K562 (cell line): ENCODE data around the gene VAT1L. TPM values are rescaled to one million over a fixed set of nuclear protein-coding genes. Genes with fewer than 3 reads are reported as not detected.
A peak's percentile ranks its signal among the peaks of the same experiment; 100 is the strongest.

Experiments
- ATAC-seq: fragments of 200-7000 bp; cut with Tn5 transposase; 3 replicates; pipeline ENCODE4 v1.9.1; 2020; ENCODE audit warnings: moderate library complexity
- BruUV-seq: library from RNA; stranded (reverse); fragments of 400-500 nt; replicated peaks from 2 replicates; lab custom pipeline; 2021; lab: Mats Ljungman, UMichigan
- CTCF ChIA-PET: fragments of 300-600 bp; formaldehyde crosslinking; extraction: SDS; loops from one replicate; lab custom pipeline; 2021; ENCODE audit warnings: low intra/inter-chr PET ratio; lab: Yijun Ruan, JAX
- POLR2A ChIA-PET: fragments of 300-600, 350-650 bp; sonication (Branson Sonifier 250); formaldehyde crosslinking; extraction: SDS; loops from one replicate; lab custom pipeline; 2021; ENCODE audit warnings: antibody characterized with exemption, inconsistent platforms; lab: Yijun Ruan, JAX
- DNase-seq, 4 experiments: peaks; one replicate each; pipeline versions ENCODE4 v3.0.0 to v3.0.0-alpha.2; 2011 to 2018; ENCODE audit warnings: low spot score in 3 of 4, mixed read lengths in 3 of 4; ENCODE audit errors: extremely low read depth in 1 of 4
- FAIRE-seq: peaks from 2 replicates; lab custom pipeline; 2011; peaks lifted over from hg19 to GRCh38; lab: Jason Lieb, UNC
- H2AFZ ChIP-seq: 2 replicates; pipeline ENCODE4 v1.6.0; 2011; ENCODE audit warnings: low read depth, low read length, control low read depth, inconsistent platforms
- H3K27ac ChIP-seq: fragments of 200-600 bp; 3 replicates; pipeline ENCODE4 v1.8.0; 2011; ENCODE audit warnings: low read depth, mild to moderate bottlenecking, control low read depth, inconsistent platforms, low read length, moderate library complexity, mixed read lengths; ENCODE audit errors: extremely low read depth
- H3K27me3 ChIP-seq, 2 experiments: fragments of 300-600 bp in 1 of 2; 2 replicates in 1 of 2; 3 replicates in 1 of 2; pipeline versions ENCODE4 v1.6.0 to v1.8.0; 2011; ENCODE audit warnings: inconsistent platforms in 2 of 2, low read length in 2 of 2, mild to moderate bottlenecking in 1 of 2, mixed read lengths in 1 of 2, moderate library complexity in 1 of 2; ENCODE audit not compliant: control insufficient read depth in 2 of 2, insufficient read depth in 2 of 2
- H3K36me3 ChIP-seq: fragments of 300-600 bp; 3 replicates; pipeline ENCODE4 v1.8.0; 2011; ENCODE audit warnings: mild to moderate bottlenecking, low read length, inconsistent platforms; ENCODE audit not compliant: control insufficient read depth, insufficient read depth
- H3K4me1 ChIP-seq, 2 experiments: fragments of 200-600 bp in 1 of 2; replicated peaks in 1 of 2; 2 replicates in 1 of 2; 3 replicates in 1 of 2; pipeline versions ENCODE4 v1.5.1 to v1.8.0; 2011; ENCODE audit warnings: inconsistent platforms in 2 of 2, low read length in 2 of 2, mild to moderate bottlenecking in 1 of 2, mixed read lengths in 1 of 2, moderate library complexity in 1 of 2; ENCODE audit not compliant: control insufficient read depth in 2 of 2, insufficient read depth in 2 of 2
- H3K4me2 ChIP-seq: 2 replicates; pipeline ENCODE4 v1.6.1; 2011; ENCODE audit warnings: low read length, control low read depth, inconsistent platforms, mixed read lengths; ENCODE audit not compliant: insufficient read depth
- H3K4me3 ChIP-seq: fragments of 200-600 bp; sonication (generic), shearing (Covaris generic); 2 replicates; pipeline ENCODE4 v1.5.1; 2016; ENCODE audit warnings: control low read depth, inconsistent platforms
- H3K79me2 ChIP-seq: fragments of 200-600 bp; 3 replicates; pipeline ENCODE4 v1.8.0; 2011; ENCODE audit warnings: low read length, inconsistent platforms; ENCODE audit not compliant: control insufficient read depth, insufficient read depth
- H3K9ac ChIP-seq, 2 experiments: 2 replicates each; pipeline versions ENCODE4 v1.6.0 to v1.6.1; 2011; ENCODE audit warnings: low read depth in 2 of 2, low read length in 2 of 2, control low read depth in 1 of 2, inconsistent platforms in 1 of 2, mild to moderate bottlenecking in 1 of 2, mixed read lengths in 1 of 2; ENCODE audit not compliant: insufficient read depth in 1 of 2
- H3K9me1 ChIP-seq: one replicate; pipeline ENCODE4 v1.6.0; 2011; ENCODE audit warnings: inconsistent platforms, mild to moderate bottlenecking, low read length, moderate library complexity; ENCODE audit not compliant: control insufficient read depth, insufficient read depth
- H3K9me3 ChIP-seq: replicated peaks from 2 replicates; pipeline ENCODE4 v1.5.1; 2011; ENCODE audit warnings: low read depth, low read length, inconsistent platforms; ENCODE audit not compliant: control insufficient read depth, insufficient read depth
- H4K20me1 ChIP-seq: replicated peaks from 2 replicates; pipeline ENCODE4 v1.6.1; 2011; ENCODE audit warnings: low read length, inconsistent platforms, mixed read lengths; ENCODE audit not compliant: control insufficient read depth, insufficient read depth
- CREB5 ChIP-seq: fragments of 250-450 bp; sonication (Bioruptor Pico); IDR thresholded peaks from 2 replicates; pipeline ENCODE4 v1.5.0; 2020; ENCODE audit warnings: mild to moderate bottlenecking
- HNRNPUL1 ChIP-seq: fragments of 200-400 bp; formaldehyde crosslinking; IDR thresholded peaks from 2 replicates; pipeline ENCODE4 v1.6.1; 2017; ENCODE audit warnings: low read length
- MAFG ChIP-seq: fragments of 450-650 bp; conservative IDR thresholded peaks from 2 replicates; pipeline ENCODE4 v1.6.1; 2016; ENCODE audit warnings: missing genetic modification characterization, missing compliant biosample characterization
- MCM7 ChIP-seq, 2 experiments: fragments of 450-650 bp; IDR thresholded peaks; 2 replicates each; pipeline ENCODE4 v1.6.1; 2016 to 2018
- WGBS: fragments of 100-300 bp; shearing (Covaris generic); methylation state at CpG from one replicate; pipeline ENCODE4 v1.1.6; 2016; ENCODE audit warnings: low coverage, mixed read lengths; ENCODE audit not compliant: insufficient coverage; ENCODE audit errors: missing lambda C conversion rate; 5-methylcytosine and 5-hydroxymethylcytosine counted together
- in situ Hi-C: fragments of 300-500 bp; cut with MboI; formaldehyde crosslinking; loops from 4 replicates; pipeline ENCODE4 v1.15.0; 2018; ENCODE audit warnings: inconsistent platforms, mixed read lengths
- intact Hi-C: fragments of 100-400 bp; cut with micrococcal nuclease; formaldehyde crosslinking; loops from 2 replicates; pipeline ENCODE4 v1.14.2; 2022
- polyA plus RNA-seq, 8 experiments: library from polyadenylated mRNA; depleted of rRNA in 4 of 8; stranded (reverse) in 5 of 8; unstranded in 3 of 8; fragments of >200 nt; fragmentation: Nextera tagmentation in 2 of 8; fragmentation: Illumina TruSeq in 1 of 8; extraction: Ambion mirVana in 2 of 8; extraction: Trizol in 1 of 8; gene quantifications; 2 replicates each; pipeline versions ENCODE4 v1.2.1 to v1.2.3, GENCODE V29; 2011 to 2014; ENCODE audit warnings: inconsistent platforms in 1 of 8, missing spikeins in 1 of 8
- total RNA-seq, 7 experiments: library from RNA; depleted of rRNA in 6 of 7; stranded (reverse); fragments of >200 nt in 6 of 7; fragmentation: Illumina TruSeq in 2 of 7; extraction: Trizol in 2 of 7; gene quantifications; 2 replicates each; pipeline versions ENCODE4 v1.2.1 to v1.2.3, GENCODE V29; 2011 to 2021; ENCODE audit warnings: low replicate concordance in 1 of 7

Gene VAT1L
- total and polyA plus RNA-seq, 9 of the 15 experiments (the other 6 are each of a cell fraction or from before 2014, with no cell fraction given), result 0.01 TPM; not detected in 8

GRCh38 chr16:77856438-77857160 is 68.2 kb downstream of the VAT1L start (continued):
- TF ChIP-seq CREB5 (CRISPR knock-in tag) (no peak), HNRNPUL1 (no peak)

- Histone ChIP-seq H3K9me1 (peaks cover 3% of the 10 kb centered on the region), H3K27ac (no peak overlapping the region), H3K4me2 (no peak overlapping the region), H3K79me2 (no peaks in the 10 kb centered on the region), H3K9ac (no peak overlapping the region), H3K4me1 (no peaks in the 10 kb centered on the region), H4K20me1 (no peaks in the 10 kb centered on the region; the same call in 1 of the 2 replicates), H3K27me3 (peaks cover 7 to 10% of the 10 kb centered on the region in 2 experiments; a peak in 4 of 5 replicates), H2AFZ (no peak overlapping the region), H3K36me3 (no peaks in the 10 kb centered on the region), H3K9me3 (no peaks in the 10 kb centered on the region), H3K4me3 (no peak overlapping the region)
- TF ChIP-seq MAFG (tag), result 0 out of 2 replicates have a peak, but pooled peaks have one; percentile 13
- TF ChIP-seq MCM7 (IDR thresholded peaks at IDR 0.05), result no peak
- intact Hi-C loops, result no loop called here
- CTCF ChIA-PET, result no interaction called here
- FAIRE-seq (no peak), DNase-seq (no peak), ATAC-seq (no peak)
- BruUV-seq, result no TSS peak
- in situ Hi-C loops, result no loop called here
- POLR2A ChIA-PET, result no interaction called here
- WGBS, result 0% methylated on average over 6 of the region's 6 CpGs
These were observed 69.7 kb downstream of the VAT1L start for GRCh38 chr16:77858060-77858459.
